ENCODE data around the gene RNASE7.

The RNASE7 gene

GRCh38 chr14:21088687-21089086 is 46.5 kb downstream of the RNASE7 start:
- no peak for TF ChIP-seq CTCF (IDR thresholded peaks at IDR 0.05; ENCODE audit: low read depth, low read length)
- H3K4me3 ChIP-seq (ENCODE audit: low read depth, low read length) = no peak overlapping the region
- H3K27me3 ChIP-seq = no peaks in the 10 kb centered on the region
- H3K9me3 ChIP-seq = no peaks in the 10 kb centered on the region
- peaks cover 36% of the 10 kb centered on the region for H3K36me3 ChIP-seq
- peaks cover 12% of the 10 kb centered on the region for H3K4me1 ChIP-seq
- no peak for DNase-seq

GRCh38 chr14:21089271-21089670 is 47.1 kb downstream of the RNASE7 start:
- DNase-seq = no peak
- no peak overlapping the region for H3K4me3 ChIP-seq (ENCODE audit: low read depth, low read length)
- H3K36me3 ChIP-seq = peaks cover 36% of the 10 kb centered on the region
- H3K4me1 ChIP-seq = peaks cover 18% of the 10 kb centered on the region
- no peaks in the 10 kb centered on the region for H3K27me3 ChIP-seq
- no peak for TF ChIP-seq CTCF (IDR thresholded peaks at IDR 0.05; ENCODE audit: low read depth, low read length)
- H3K9me3 ChIP-seq = no peaks in the 10 kb centered on the region

GRCh38 chr14:21089877-21090193 is 47.7 kb downstream of the RNASE7 start:
- Histone ChIP-seq H3K4me3 (ENCODE audit: low read depth, low read length) (no peak overlapping the region), H3K27me3 (no peaks in the 10 kb centered on the region), H3K36me3 (peaks cover 36% of the 10 kb centered on the region), H3K4me1 (peaks cover 19% of the 10 kb centered on the region), H3K9me3 (no peaks in the 10 kb centered on the region)
- TF ChIP-seq CTCF (IDR thresholded peaks at IDR 0.05; ENCODE audit: low read depth, low read length) = no peak
- DNase-seq = no peak

GRCh38 chr14:21090194-21090939 is 48.2 kb downstream of the RNASE7 start:
- DNase-seq = peak; percentile 59
- no peaks in the 10 kb centered on the region for H3K9me3 ChIP-seq
- peaks cover 24% of the 10 kb centered on the region for H3K4me1 ChIP-seq
- H3K27me3 ChIP-seq = no peaks in the 10 kb centered on the region
- H3K4me3 ChIP-seq (ENCODE audit: low read depth, low read length) = no peak overlapping the region
- peaks cover 36% of the 10 kb centered on the region for H3K36me3 ChIP-seq
- TF ChIP-seq CTCF (IDR thresholded peaks at IDR 0.05; ENCODE audit: low read depth, low read length) = peak; percentile 54

- Histone ChIP-seq H3K9me3 (no peaks in the 10 kb centered on the region), H3K4me3 (ENCODE audit: low read depth, low read length) (no peak overlapping the region), H3K27me3 (no peaks in the 10 kb centered on the region), H3K4me1 (peaks cover 28% of the 10 kb centered on the region), H3K36me3 (peaks cover 36% of the 10 kb centered on the region)
- TF ChIP-seq CTCF (IDR thresholded peaks at IDR 0.05; ENCODE audit: low read depth, low read length) = no peak
- no peak for DNase-seq
Observed at GRCh38 chr14:21090940-21091663, 48.9 kb downstream of the RNASE7 start.

- peaks cover 35% of the 10 kb centered on the region for H3K4me1 ChIP-seq
- H3K9me3 ChIP-seq = no peaks in the 10 kb centered on the region
- H3K4me3 ChIP-seq (ENCODE audit: low read depth, low read length) = no peak overlapping the region
- H3K36me3 ChIP-seq = peaks cover 36% of the 10 kb centered on the region
- DNase-seq = no peak
- no peaks in the 10 kb centered on the region for H3K27me3 ChIP-seq
- no peak for TF ChIP-seq CTCF (IDR thresholded peaks at IDR 0.05; ENCODE audit: low read depth, low read length)
Observed at GRCh38 chr14:21091821-21092272, 49.7 kb downstream of the RNASE7 start.
